Panc1 (cell line): ENCODE measurements around the gene CERS5. TPM values are rescaled to one million over a fixed set of nuclear protein-coding genes. Genes with fewer than 3 reads are reported as not detected.
A peak's percentile ranks its signal among the peaks of the same experiment; 100 is the strongest.

Experiments used
- ATAC-seq: fragments of 200-7000 bp; cut with Tn5 transposase; 2 replicates; pipeline ENCODE4 v1.9.1; 2020; ENCODE audit warnings: mild to moderate bottlenecking, moderate library complexity
- BruUV-seq: library from RNA; stranded (reverse); fragments of 400-500 nt; replicated peaks from 2 replicates; lab custom pipeline; 2021; lab: Mats Ljungman, UMichigan
- CTCF ChIA-PET: fragments of 300-600 bp; sonication (Branson Sonifier 250); formaldehyde crosslinking; loops from one replicate; lab custom pipeline; 2022; ENCODE audit warnings: antibody characterized with exemption; lab: Charles Lee
- POLR2A ChIA-PET: fragments of 300-600 bp; sonication (Branson Sonifier 250); formaldehyde crosslinking; loops from one replicate; lab custom pipeline; 2022; ENCODE audit warnings: antibody characterized with exemption; lab: Charles Lee
- DNase-seq: peaks from one replicate; pipeline ENCODE4 v3.0.0-alpha.2; 2010; ENCODE audit warnings: low read depth, low spot score
- H3K27ac ChIP-seq: 2 replicates; pipeline ENCODE4 v1.5.1; 2011; ENCODE audit warnings: mild to moderate bottlenecking, low read length, inconsistent platforms
- H3K27me3 ChIP-seq: fragments of 200-500 bp; sonication (Bioruptor generic); 2 replicates; pipeline ENCODE4 v1.6.0; 2014; ENCODE audit warnings: low read length, inconsistent platforms; ENCODE audit not compliant: control insufficient read depth, insufficient read depth
- H3K36me3 ChIP-seq: fragments of 200-500 bp; sonication (Bioruptor generic); 2 replicates; pipeline ENCODE4 v1.5.1; 2014; ENCODE audit warnings: inconsistent platforms, mild to moderate bottlenecking, low read length, moderate library complexity; ENCODE audit not compliant: control insufficient read depth, insufficient read depth
- H3K4me1 ChIP-seq: 2 replicates; pipeline ENCODE4 v1.5.1; 2011; ENCODE audit warnings: inconsistent platforms, mild to moderate bottlenecking, low read length, moderate library complexity; ENCODE audit not compliant: control insufficient read depth, insufficient read depth
- H3K4me3 ChIP-seq, 2 experiments: 2 replicates each; pipeline ENCODE4 v1.5.1; 2011 to 2012; ENCODE audit warnings: low read depth in 2 of 2, low read length in 2 of 2, mild to moderate bottlenecking in 2 of 2, inconsistent platforms in 1 of 2, moderate library complexity in 1 of 2
- H3K9me3 ChIP-seq: fragments of 200-500 bp; sonication (Bioruptor generic); 2 replicates; pipeline ENCODE4 v1.5.1; 2014; ENCODE audit warnings: low read depth, mild to moderate bottlenecking, inconsistent platforms, low read length, moderate library complexity; ENCODE audit not compliant: control insufficient read depth, insufficient read depth
- POLR2AphosphoS5 ChIP-seq: IDR thresholded peaks from 2 replicates; pipeline ENCODE4 v1.6.1; 2012; ENCODE audit warnings: mild to moderate bottlenecking, low read depth, low read length, moderate library complexity
- SIN3A ChIP-seq: IDR thresholded peaks from 2 replicates; pipeline ENCODE4 v1.6.1; 2012; ENCODE audit warnings: low read depth, mild to moderate bottlenecking, low read length, moderate library complexity, borderline replicate concordance; ENCODE audit not compliant: insufficient read depth
- TCF7L2 ChIP-seq: IDR thresholded peaks from 2 replicates; pipeline ENCODE4 v1.6.1; 2011; ENCODE audit warnings: mild to moderate bottlenecking, low read depth, low read length, inconsistent platforms
- in situ Hi-C: cut with HindIII; loops from 2 replicates; pipeline ENCODE4 v1.10.0; 2016; ENCODE audit warnings: low sequenced_read_pairs, low pct_unique_long_range_greater_than_20kb
- intact Hi-C: fragments of 100-400 bp; cut with micrococcal nuclease; formaldehyde crosslinking; loops from one replicate; pipeline ENCODE4 v1.10.0; 2022; ENCODE audit not compliant: unreplicated experiment
- total RNA-seq: library from RNA; stranded (reverse); gene quantifications from one replicate; pipeline ENCODE4 v1.2.1, GENCODE V29; 2021; ENCODE audit not compliant: unreplicated experiment
- TF ChIP-seq, protein P1 (sequence below): fragments of 450-650 bp; IDR thresholded peaks from 2 replicates; pipeline ENCODE4 v1.5.1; 2017; ENCODE audit warnings: mild to moderate bottlenecking
- TF ChIP-seq, protein P2 (sequence below), 2 experiments: IDR thresholded peaks; 2 replicates each; pipeline ENCODE4 v1.6.1; 2011 to 2012; ENCODE audit warnings: low read depth in 2 of 2, control low read depth in 1 of 2, low read length in 1 of 2, mild to moderate bottlenecking in 1 of 2, moderate library complexity in 1 of 2; ENCODE audit not compliant: insufficient read depth in 1 of 2

Gene CERS5
- total RNA-seq, 1 experiment from 2014 or later: 50.5 TPM

DNA sequence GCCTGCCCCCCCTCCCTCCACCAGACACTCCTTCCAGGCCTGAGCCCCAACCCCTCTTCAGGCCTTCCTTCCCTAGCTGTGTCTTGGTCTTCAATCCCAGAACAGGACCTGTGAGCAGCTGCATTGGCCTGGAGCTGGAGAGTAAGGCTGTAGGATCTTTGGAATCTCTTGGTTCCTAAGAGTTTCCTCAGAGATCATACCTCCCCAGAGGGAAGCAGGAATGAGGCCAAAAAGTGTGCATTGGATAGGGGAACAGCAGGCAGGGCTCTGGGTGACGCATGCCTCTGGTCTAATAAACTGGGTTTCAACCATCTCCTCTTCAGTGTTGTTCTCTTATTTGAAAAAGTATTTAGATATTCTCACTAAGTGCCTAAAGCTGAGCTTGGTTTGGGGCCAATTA lies 83.9 kb downstream of the CERS5 start:
- TF ChIP-seq POLR2AphosphoS5 (no peak), TCF7L2 (no peak), SIN3A (no peak)
- TF ChIP-seq, protein P1, sequence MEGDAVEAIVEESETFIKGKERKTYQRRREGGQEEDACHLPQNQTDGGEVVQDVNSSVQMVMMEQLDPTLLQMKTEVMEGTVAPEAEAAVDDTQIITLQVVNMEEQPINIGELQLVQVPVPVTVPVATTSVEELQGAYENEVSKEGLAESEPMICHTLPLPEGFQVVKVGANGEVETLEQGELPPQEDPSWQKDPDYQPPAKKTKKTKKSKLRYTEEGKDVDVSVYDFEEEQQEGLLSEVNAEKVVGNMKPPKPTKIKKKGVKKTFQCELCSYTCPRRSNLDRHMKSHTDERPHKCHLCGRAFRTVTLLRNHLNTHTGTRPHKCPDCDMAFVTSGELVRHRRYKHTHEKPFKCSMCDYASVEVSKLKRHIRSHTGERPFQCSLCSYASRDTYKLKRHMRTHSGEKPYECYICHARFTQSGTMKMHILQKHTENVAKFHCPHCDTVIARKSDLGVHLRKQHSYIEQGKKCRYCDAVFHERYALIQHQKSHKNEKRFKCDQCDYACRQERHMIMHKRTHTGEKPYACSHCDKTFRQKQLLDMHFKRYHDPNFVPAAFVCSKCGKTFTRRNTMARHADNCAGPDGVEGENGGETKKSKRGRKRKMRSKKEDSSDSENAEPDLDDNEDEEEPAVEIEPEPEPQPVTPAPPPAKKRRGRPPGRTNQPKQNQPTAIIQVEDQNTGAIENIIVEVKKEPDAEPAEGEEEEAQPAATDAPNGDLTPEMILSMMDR: no peak
- TF ChIP-seq, protein P2, sequence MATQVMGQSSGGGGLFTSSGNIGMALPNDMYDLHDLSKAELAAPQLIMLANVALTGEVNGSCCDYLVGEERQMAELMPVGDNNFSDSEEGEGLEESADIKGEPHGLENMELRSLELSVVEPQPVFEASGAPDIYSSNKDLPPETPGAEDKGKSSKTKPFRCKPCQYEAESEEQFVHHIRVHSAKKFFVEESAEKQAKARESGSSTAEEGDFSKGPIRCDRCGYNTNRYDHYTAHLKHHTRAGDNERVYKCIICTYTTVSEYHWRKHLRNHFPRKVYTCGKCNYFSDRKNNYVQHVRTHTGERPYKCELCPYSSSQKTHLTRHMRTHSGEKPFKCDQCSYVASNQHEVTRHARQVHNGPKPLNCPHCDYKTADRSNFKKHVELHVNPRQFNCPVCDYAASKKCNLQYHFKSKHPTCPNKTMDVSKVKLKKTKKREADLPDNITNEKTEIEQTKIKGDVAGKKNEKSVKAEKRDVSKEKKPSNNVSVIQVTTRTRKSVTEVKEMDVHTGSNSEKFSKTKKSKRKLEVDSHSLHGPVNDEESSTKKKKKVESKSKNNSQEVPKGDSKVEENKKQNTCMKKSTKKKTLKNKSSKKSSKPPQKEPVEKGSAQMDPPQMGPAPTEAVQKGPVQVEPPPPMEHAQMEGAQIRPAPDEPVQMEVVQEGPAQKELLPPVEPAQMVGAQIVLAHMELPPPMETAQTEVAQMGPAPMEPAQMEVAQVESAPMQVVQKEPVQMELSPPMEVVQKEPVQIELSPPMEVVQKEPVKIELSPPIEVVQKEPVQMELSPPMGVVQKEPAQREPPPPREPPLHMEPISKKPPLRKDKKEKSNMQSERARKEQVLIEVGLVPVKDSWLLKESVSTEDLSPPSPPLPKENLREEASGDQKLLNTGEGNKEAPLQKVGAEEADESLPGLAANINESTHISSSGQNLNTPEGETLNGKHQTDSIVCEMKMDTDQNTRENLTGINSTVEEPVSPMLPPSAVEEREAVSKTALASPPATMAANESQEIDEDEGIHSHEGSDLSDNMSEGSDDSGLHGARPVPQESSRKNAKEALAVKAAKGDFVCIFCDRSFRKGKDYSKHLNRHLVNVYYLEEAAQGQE (IDR thresholded peaks at IDR 0.05; ENCODE audit: insufficient read depth in 1 of 2, low read depth in 2 of 2, low read length in 1 of 2): no peak
- H3K27ac ChIP-seq: no peak overlapping the region
- H3K4me1 ChIP-seq: peaks cover 4% of the 10 kb centered on the region; the same call in 1 of the 2 replicates
- BruUV-seq: TSS peak; percentile 96
- ChIA-PET CTCF (interaction anchor here (1.4 kb wide), 1 partner anchor 14 kb away, joined by 6 read pairs; no protein-coding TSS in a partner anchor), POLR2A (no interaction called here)
- ATAC-seq (no peak), DNase-seq (no peak)
- H3K36me3 ChIP-seq: no peaks in the 10 kb centered on the region; the same call in 1 of the 2 replicates
- H3K9me3 ChIP-seq: no peaks in the 10 kb centered on the region
- intact Hi-C loops (loop anchor here (10.0 kb wide), 1 partner anchor 232 kb away; no protein-coding TSS in a partner anchor), in situ Hi-C loops (no loop called here)
- no peak overlapping the region for H3K4me3 ChIP-seq
- no peaks in the 10 kb centered on the region for H3K27me3 ChIP-seq

DNA sequence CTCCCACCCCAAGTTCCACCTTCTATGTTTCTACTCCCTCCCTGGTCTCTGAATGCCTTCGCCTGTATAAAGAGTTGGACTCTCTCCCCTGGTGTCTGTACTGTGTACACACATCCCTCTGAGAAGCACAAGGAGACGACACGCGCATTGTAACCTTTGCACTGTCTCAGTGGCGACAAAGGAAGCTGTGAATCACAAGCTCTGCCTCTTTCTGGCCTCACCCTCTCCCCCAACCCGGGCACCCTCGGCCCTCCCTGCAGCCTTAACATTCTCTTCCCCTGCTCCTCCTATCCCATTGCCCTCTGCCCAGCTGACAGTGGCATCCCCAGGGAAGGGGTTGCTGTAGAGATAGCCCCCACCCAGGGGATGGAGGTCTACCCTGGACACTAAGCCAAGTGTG lies 84.5 kb downstream of the CERS5 start:
- H3K4me1 ChIP-seq: peaks cover 4% of the 10 kb centered on the region; the same call in 1 of the 2 replicates
- ATAC-seq: no peak
- DNase-seq: no peak
- no peak overlapping the region for H3K4me3 ChIP-seq
- no peaks in the 10 kb centered on the region for H3K27me3 ChIP-seq
- no TSS peak for BruUV-seq
- ChIA-PET CTCF (interaction anchor here (1.4 kb wide), 1 partner anchor 13 kb away, joined by 6 read pairs; no protein-coding TSS in a partner anchor), POLR2A (no interaction called here)
- in situ Hi-C loops (no loop called here), intact Hi-C loops (loop anchor here (10.0 kb wide), 1 partner anchor 232 kb away; no protein-coding TSS in a partner anchor)
- no peaks in the 10 kb centered on the region for H3K9me3 ChIP-seq
- H3K36me3 ChIP-seq: no peaks in the 10 kb centered on the region
- no peak overlapping the region for H3K27ac ChIP-seq
- TF ChIP-seq, protein P2 (IDR thresholded peaks at IDR 0.05; ENCODE audit: insufficient read depth in 1 of 2, low read depth in 2 of 2, low read length in 1 of 2): no peak
- TF ChIP-seq POLR2AphosphoS5 (no peak), TCF7L2 (no peak), SIN3A (no peak)
- TF ChIP-seq, protein P1: no peak
